Tibial artery (tissue), 4 donors: ENCODE measurements around the gene ZBTB48.
"Not testable (repeated sequence)": the region's sequence is repeated elsewhere in the genome, so short reads cannot be mapped to it uniquely, and the experiment has no call there.

Experiments used
- DNase-seq, 2 donors: peaks; one replicate each; pipeline ENCODE4 v3.0.0-alpha.2; 2019
- H3K27ac ChIP-seq, 2 donors: fragments of 200-600 bp; sonication (generic) in 1 of 2; 1 replicate in 1 of 2; 2 replicates in 1 of 2; pipeline ENCODE4 v1.5.1; 2018 to 2019; ENCODE audit warnings: mild to moderate bottlenecking in 1 of 2
- H3K27me3 ChIP-seq, 2 donors: fragments of 200-600 bp; sonication (generic) in 1 of 2; one replicate each; pipeline versions ENCODE4 v1.5.1 to v1.6.0; 2016 to 2019
- H3K36me3 ChIP-seq, 3 donors: fragments of 200-600 bp; sonication (generic) in 2 of 3; one replicate each; pipeline ENCODE4 v1.5.1; 2016 to 2019; ENCODE audit warnings: mild to moderate bottlenecking in 2 of 3
- H3K4me1 ChIP-seq, 4 donors: fragments of 200-600 bp; sonication (generic) in 2 of 4; 1 replicate in 3 of 4; 2 replicates in 1 of 4; pipeline ENCODE4 v1.5.1; 2016 to 2019
- H3K4me3 ChIP-seq, 2 donors: fragments of 200-600 bp; sonication (generic) in 1 of 2; 1 replicate in 1 of 2; 2 replicates in 1 of 2; pipeline ENCODE4 v1.5.1; 2018 to 2019; ENCODE audit warnings: mild to moderate bottlenecking in 2 of 2
- H3K9me3 ChIP-seq, 3 donors: fragments of 200-600 bp; sonication (generic) in 1 of 3; one replicate each; pipeline ENCODE4 v1.5.1; 2016 to 2019
- CTCF ChIP-seq, 2 experiments: fragments of 200-600 bp in 1 of 2; fragments of 450-650 bp in 1 of 2; IDR thresholded peaks; one replicate each; pipeline ENCODE4 v1.5.1; 2017 to 2019; ENCODE audit warnings: antibody characterized with exemption in 2 of 2, mild to moderate bottlenecking in 1 of 2, moderate library complexity in 1 of 2
- intact Hi-C: fragments of 100-400 bp; cut with DNase I; formaldehyde crosslinking; loops from one replicate; pipeline ENCODE4 v1.15.0; 2023; ENCODE audit warnings: low total_unique reads

The ZBTB48 gene

GRCh38 chr1:6597777-6598131 is 18.0 kb downstream of the ZBTB48 start:
- intact Hi-C loops = no loop called here
- H3K27me3 ChIP-seq = no peaks in the 10 kb centered on the region
- H3K4me1 ChIP-seq = peaks cover 0 to 75% (median 63%) of the 10 kb centered on the region in 4 donors
- H3K27ac ChIP-seq = peak overlapping the region; percentile 57 to 99
- DNase-seq = no peak
- H3K4me3 ChIP-seq = peak overlapping the region; percentile 17 to 98
- H3K36me3 ChIP-seq = peaks cover 65 to 72% (median 69%) of the 10 kb centered on the region in 3 donors
- no peaks in the 10 kb centered on the region for H3K9me3 ChIP-seq
- TF ChIP-seq CTCF (IDR thresholded peaks at IDR 0.05) = no peak

DNA sequence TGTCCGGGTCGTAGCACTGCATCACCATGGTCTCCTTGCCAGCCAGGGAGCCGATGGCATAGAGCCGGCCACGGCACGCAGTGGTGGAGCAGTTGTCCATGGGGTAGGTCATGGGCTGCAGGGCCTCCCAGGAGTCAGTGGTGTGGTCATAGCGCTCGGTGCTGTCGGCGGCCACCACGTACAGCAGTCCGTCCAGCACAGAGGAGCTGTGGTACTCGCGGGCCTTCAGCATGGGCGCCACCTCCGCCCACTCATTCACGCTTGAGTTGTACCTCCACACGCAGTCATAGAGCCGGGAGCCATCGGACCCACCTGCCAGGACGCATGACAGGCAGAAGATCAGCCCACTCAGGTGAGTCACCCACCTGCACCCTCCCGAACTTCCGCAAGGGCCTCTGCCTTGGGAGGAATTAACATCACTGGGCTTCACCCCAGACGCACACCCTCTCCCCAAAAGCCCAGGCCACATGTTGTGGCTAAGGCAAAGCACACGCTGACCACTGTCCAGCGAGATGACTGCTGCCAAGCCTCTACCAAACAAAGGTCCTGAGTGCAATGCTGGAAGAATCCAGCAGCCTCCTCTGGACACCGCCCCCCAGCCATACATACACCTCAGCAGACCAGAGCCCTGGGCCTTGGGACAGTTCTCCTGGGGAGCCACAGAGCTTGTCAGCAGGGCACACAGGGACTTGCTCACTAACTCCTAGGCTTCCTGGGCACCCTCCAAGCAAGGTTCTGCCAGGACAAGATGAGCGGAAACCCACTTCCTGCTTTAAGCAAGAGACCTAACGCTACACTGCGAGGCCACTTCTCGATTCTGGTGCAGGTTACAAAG is 19.6 kb downstream of the ZBTB48 start:
- no peak for DNase-seq
- no peaks in the 10 kb centered on the region for H3K27me3 ChIP-seq
- H3K27ac ChIP-seq = peak overlapping the region; percentile 98 to 99
- peaks cover 49 to 56% (median 53%) of the 10 kb centered on the region in 3 donors for H3K36me3 ChIP-seq
- peaks cover 0 to 70% (median 58%) of the 10 kb centered on the region in 4 donors for H3K4me1 ChIP-seq
- TF ChIP-seq CTCF (IDR thresholded peaks at IDR 0.05) = no peak
- H3K9me3 ChIP-seq = no peaks in the 10 kb centered on the region
- intact Hi-C loops = no loop called here
- H3K4me3 ChIP-seq = peak overlapping the region; percentile 95 to 98

DNA sequence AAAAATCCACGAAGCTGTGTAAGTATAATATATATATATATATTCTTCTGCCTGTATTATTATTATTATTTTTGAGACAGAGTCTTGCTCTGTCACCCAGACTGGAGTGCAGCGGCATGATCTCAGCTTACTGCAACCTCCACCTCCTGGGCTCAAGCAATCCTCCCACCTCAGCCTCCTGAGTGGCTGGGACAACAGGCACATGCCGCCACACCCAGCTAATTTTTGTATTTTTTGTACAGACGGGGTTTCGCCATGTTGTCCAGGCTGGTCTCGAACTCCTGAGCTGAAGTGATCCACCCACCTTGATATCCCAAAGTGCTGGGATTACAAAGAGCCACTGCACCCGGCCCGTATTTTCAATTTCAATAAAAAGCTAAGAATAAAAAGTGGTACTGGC is 20.2 kb downstream of the ZBTB48 start:
- not testable (repeated sequence) for DNase-seq, H3K27me3 ChIP-seq, H3K9me3 ChIP-seq
- intact Hi-C loops = loop anchor here (5.0 kb wide), 1 partner anchor 37 kb away; no protein-coding TSS in a partner anchor
- Histone ChIP-seq H3K4me1 (peaks cover 0 to 70% (median 64%) of the 10 kb centered on the region in 4 donors), H3K27ac (peak overlapping the region; percentile 98 to 99), H3K36me3 (peaks cover 43 to 49% (median 47%) of the 10 kb centered on the region in 3 donors), H3K4me3 (peak overlapping the region; percentile 95 to 98)

DNA sequence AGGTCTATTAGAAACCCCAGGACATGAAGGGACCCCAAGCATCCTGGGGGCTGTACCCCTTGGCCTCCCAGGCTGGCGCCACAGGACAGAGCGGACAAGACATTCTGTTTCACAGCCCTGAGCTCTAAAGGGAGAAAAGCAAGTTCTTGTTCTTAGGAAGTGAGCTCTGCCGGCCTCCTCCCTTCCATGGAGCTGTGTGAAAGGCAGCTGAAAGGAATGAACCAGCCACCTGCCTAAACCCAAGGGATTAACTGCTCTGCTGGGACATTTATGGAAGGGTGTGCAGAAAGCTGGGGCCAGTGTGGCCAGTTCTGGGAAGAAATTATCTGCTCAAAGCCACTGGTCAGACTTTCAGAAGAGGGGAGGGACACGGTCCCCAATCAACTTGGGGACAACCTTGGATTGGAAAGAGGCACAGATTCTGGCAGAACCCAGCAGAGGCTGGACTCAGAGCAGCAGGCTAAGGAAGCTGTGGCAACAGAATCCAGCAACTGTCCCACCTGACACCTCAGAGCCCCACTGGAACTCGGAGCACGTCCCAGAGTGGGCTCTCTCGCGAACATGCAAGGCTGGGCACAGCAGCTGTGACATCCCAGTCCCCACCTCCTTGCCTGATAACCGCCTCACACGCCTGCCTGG is 20.7 kb downstream of the ZBTB48 start:
- H3K36me3 ChIP-seq = peaks cover 37 to 44% (median 41%) of the 10 kb centered on the region in 3 donors
- DNase-seq = no peak
- H3K27me3 ChIP-seq = no peaks in the 10 kb centered on the region
- H3K4me3 ChIP-seq = peak overlapping the region; percentile 95 to 98
- intact Hi-C loops = loop anchor here (5.0 kb wide), 1 partner anchor 37 kb away; no protein-coding TSS in a partner anchor
- H3K9me3 ChIP-seq = no peaks in the 10 kb centered on the region
- H3K27ac ChIP-seq = peak overlapping the region; percentile 98 to 99
- TF ChIP-seq CTCF (IDR thresholded peaks at IDR 0.05) = no peak
- H3K4me1 ChIP-seq = peaks cover 0 to 71% (median 64%) of the 10 kb centered on the region in 4 donors

- Histone ChIP-seq H3K36me3 (peaks cover 30 to 36% (median 34%) of the 10 kb centered on the region in 3 donors), H3K4me3 (peak overlapping the region; percentile 95 to 98), H3K4me1 (peaks cover 0 to 71% (median 60%) of the 10 kb centered on the region in 4 donors), H3K27ac (peak overlapping the region; percentile 98 to 99), H3K27me3 (no peaks in the 10 kb centered on the region), H3K9me3 (no peaks in the 10 kb centered on the region)
- peak in 1 of 2 experiments; percentile 8 for TF ChIP-seq CTCF (IDR thresholded peaks at IDR 0.05)
- intact Hi-C loops = loop anchor here (5.0 kb wide), 1 partner anchor 36 kb away; no protein-coding TSS in a partner anchor
- peak; percentile 93 to 95 for DNase-seq
Observed at GRCh38 chr1:6601049-6601922, 21.5 kb downstream of the ZBTB48 start.
